Measurements from ENCODE around the gene TSEN54. TPM values are rescaled to one million over a fixed set of nuclear protein-coding genes. Genes with fewer than 3 reads are reported as not detected.

The TSEN54 gene
- total RNA-seq, 2 experiments from 2014 or later = 38.8 to 45.4 TPM

DNA sequence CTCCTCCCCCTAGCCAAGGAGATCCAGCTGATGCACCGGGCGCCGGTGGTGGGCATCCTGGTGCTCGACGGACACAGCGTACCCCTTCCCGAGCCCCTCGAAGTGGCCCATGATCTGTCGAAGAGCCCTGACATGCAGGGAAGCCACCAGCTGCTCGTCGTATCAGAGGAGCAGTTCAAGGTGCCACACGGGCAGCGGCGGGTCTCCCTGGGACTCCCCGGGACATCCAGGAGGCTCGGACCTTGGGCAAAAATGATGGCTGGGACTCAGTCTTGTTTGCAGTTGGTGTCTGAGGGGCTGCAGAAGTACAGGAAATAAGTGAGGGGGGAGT lies 55.5 kb downstream of the TSEN54 start:
- intact Hi-C loops (cut with micrococcal nuclease) = no loop called here
- no peaks in the 10 kb centered on the region for H3K27me3 Mint-ChIP-seq
- POLR2A ChIA-PET = no interaction called here

DNA sequence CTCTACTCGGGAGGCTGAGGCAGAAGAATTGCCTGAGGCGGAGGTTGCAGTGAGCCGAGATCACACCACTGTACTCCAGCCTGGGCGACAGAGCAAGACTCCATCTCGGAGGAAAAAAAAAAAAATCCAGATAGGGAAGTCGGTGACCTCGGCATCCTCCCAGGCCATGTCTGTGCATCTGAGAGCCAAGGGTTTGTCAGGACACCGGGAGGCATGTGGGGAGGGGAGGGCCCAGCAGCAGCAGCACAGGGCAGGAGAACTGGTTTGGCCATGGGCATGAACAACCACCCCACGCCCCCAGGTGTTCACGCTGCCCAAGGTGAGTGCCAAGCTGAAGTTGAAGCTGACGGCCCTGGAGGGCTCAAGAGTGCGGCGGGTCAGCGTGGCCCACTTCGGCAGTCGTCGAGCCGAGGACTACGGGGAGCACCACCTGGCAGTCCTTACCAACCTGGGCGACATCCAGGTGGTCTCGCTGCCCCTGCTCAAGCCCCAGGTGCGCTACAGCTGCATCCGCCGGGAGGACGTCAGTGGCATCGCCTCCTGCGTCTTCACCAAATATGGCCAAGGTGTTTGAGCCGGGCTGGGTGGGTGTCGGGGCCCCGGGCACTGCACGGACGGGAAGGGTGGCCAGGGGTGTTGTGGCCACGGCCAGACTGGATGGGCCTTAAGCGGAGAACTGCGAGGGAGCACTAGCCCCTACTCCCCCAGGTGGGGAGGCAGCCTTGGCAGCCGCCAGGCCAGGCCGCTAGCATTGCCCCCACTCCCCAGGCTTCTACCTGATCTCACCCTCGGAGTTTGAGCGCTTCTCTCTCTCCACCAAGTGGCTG lies 56.6 kb downstream of the TSEN54 start:
- no peaks in the 10 kb centered on the region for H3K36me3 Mint-ChIP-seq (ENCODE audit: low read depth)
- no peak overlapping the region for H3K27ac Mint-ChIP-seq
- no peak for DNase-seq
- no peak overlapping the region for H3K4me3 Mint-ChIP-seq
- no peaks in the 10 kb centered on the region for H3K4me1 Mint-ChIP-seq (ENCODE audit: low read depth)
- ATAC-seq = no peak
- intact Hi-C loops (cut with micrococcal nuclease) = no loop called here
- CTCF ChIA-PET = no interaction called here
- H3K27me3 Mint-ChIP-seq = no peaks in the 10 kb centered on the region
- TF ChIP-seq, protein P1, sequence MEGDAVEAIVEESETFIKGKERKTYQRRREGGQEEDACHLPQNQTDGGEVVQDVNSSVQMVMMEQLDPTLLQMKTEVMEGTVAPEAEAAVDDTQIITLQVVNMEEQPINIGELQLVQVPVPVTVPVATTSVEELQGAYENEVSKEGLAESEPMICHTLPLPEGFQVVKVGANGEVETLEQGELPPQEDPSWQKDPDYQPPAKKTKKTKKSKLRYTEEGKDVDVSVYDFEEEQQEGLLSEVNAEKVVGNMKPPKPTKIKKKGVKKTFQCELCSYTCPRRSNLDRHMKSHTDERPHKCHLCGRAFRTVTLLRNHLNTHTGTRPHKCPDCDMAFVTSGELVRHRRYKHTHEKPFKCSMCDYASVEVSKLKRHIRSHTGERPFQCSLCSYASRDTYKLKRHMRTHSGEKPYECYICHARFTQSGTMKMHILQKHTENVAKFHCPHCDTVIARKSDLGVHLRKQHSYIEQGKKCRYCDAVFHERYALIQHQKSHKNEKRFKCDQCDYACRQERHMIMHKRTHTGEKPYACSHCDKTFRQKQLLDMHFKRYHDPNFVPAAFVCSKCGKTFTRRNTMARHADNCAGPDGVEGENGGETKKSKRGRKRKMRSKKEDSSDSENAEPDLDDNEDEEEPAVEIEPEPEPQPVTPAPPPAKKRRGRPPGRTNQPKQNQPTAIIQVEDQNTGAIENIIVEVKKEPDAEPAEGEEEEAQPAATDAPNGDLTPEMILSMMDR (IDR thresholded peaks at IDR 0.05) = no peak
- H3K9me3 Mint-ChIP-seq = no peaks in the 10 kb centered on the region
- POLR2A ChIA-PET = no interaction called here

More for the DNA sequence above, 55.5 kb downstream of the TSEN54 start:
- CTCF ChIA-PET = no interaction called here
- Mint-ChIP-seq H3K9me3 (no peaks in the 10 kb centered on the region), H3K4me1 (ENCODE audit: low read depth) (no peaks in the 10 kb centered on the region), H3K27ac (no peak overlapping the region), H3K36me3 (ENCODE audit: low read depth) (no peaks in the 10 kb centered on the region), H3K4me3 (no peak overlapping the region)
- DNase-seq (no peak), ATAC-seq (no peak)
- TF ChIP-seq, protein P1 (IDR thresholded peaks at IDR 0.05) = no peak

DNA sequence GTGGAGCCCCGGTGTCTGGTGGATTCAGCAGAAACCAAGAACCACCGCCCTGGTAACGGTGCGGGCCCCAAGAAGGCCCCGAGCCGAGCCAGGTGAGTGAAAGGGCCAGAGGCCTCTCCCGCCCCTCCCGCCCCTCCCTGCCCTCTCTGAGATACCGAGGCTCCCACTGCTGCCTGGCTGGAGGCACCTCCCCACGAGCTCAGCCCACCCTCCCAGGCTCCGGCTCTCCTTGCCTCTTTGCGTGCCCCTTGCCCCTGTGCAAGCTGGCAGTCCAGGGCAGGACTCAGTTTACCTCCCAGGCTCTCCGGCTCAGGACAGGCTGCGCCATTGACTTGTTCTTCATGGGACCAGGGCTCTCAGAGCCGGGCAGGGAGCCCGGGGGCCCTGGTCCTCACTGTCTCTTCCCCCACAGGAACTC lies 57.2 kb downstream of the TSEN54 start:
- Mint-ChIP-seq H3K4me1 (ENCODE audit: low read depth) (no peaks in the 10 kb centered on the region), H3K27me3 (no peaks in the 10 kb centered on the region), H3K4me3 (no peak overlapping the region), H3K36me3 (ENCODE audit: low read depth) (no peaks in the 10 kb centered on the region), H3K27ac (no peak overlapping the region), H3K9me3 (no peaks in the 10 kb centered on the region)
- DNase-seq = no peak
- TF ChIP-seq, protein P1 (IDR thresholded peaks at IDR 0.05) = no peak
- ChIA-PET POLR2A (no interaction called here), CTCF (no interaction called here)
- intact Hi-C loops (cut with micrococcal nuclease) = no loop called here
- no peak for ATAC-seq

DNA sequence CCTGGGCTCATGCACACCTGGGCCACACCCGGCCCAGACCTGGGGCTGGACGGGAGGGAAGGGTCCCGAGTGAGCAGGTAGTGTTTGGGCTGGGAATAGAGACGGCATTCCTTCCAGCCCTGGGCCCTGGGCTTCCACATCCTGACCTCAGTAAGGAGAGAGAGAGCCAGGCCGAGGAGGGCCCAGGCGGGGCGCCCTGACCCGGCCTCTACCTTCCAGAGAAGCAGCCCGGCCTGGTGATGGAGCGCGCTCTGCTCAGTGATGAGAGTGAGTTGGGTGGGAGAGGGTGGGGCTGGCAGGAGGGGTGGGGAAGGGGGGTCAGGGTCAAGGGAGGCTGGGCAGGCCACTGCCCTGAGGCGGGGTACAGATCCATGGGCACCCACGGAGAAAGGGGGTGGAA lies 57.7 kb downstream of the TSEN54 start:
- Mint-ChIP-seq H3K27me3 (no peaks in the 10 kb centered on the region), H3K36me3 (ENCODE audit: low read depth) (no peaks in the 10 kb centered on the region), H3K4me1 (ENCODE audit: low read depth) (no peaks in the 10 kb centered on the region), H3K4me3 (no peak overlapping the region), H3K9me3 (no peaks in the 10 kb centered on the region), H3K27ac (no peak overlapping the region)
- TF ChIP-seq, protein P1 (IDR thresholded peaks at IDR 0.05) = no peak
- ChIA-PET CTCF (no interaction called here), POLR2A (no interaction called here)
- DNase-seq (no peak), ATAC-seq (no peak)
- intact Hi-C loops (cut with micrococcal nuclease) = no loop called here

Small RNA genes within 50 kb of the gene (microRNA-seq; reads per million reads assigned to microRNA genes)
- 0.91 reads per million for gene MIR6785 (ENCODE audit: borderline microRNAs expressed, borderline replicate concordance)

Other genes with a start within 250 kb of the TSEN54 start
- 10 to 100 TPM; 42.4 to 43.8 TPM for gene MIF4GD, start 245.3 kb upstream of the TSEN54 start, total RNA-seq
- 10 to 100 TPM; 55.1 to 55.2 TPM for gene SLC25A19, start 227.1 kb upstream of the TSEN54 start, total RNA-seq
- gene GRB2, start 110.8 kb upstream of the TSEN54 start, total RNA-seq = 100 to 1,000 TPM; 167 to 179 TPM
- 10 to 100 TPM; 55.3 to 56.4 TPM for gene TMEM94, start 59.9 kb upstream of the TSEN54 start, total RNA-seq
- gene CASKIN2, start 991 bp upstream of the TSEN54 start, total RNA-seq = 1 to 10 TPM; 2.2 to 2.5 TPM
- gene LLGL2, start 9.2 kb downstream of the TSEN54 start, total RNA-seq = 1 to 10 TPM; 7.2 to 7.4 TPM
- 10 to 100 TPM; 24.9 to 28.7 TPM for gene MYO15B, start 71.3 kb downstream of the TSEN54 start, total RNA-seq
- under 1 TPM; 0.07 to 0.25 TPM for gene SMIM5, start 116.9 kb downstream of the TSEN54 start, total RNA-seq
- 10 to 100 TPM; 33.3 to 34.2 TPM for gene RECQL5, start 150.6 kb downstream of the TSEN54 start, total RNA-seq
- 10 to 100 TPM; 73.0 to 75.8 TPM for gene SAP30BP, start 150.8 kb downstream of the TSEN54 start, total RNA-seq
- 1 to 10 TPM in 1 of 2 experiments, under 1 TPM in 1; 0.69 to 1.8 TPM for gene ITGB4, start 204.9 kb downstream of the TSEN54 start, total RNA-seq
- gene GALK1, start 248.7 kb downstream of the TSEN54 start, total RNA-seq = 10 to 100 TPM; 43.4 to 50.7 TPM